CD4-positive, alpha-beta T cell treated with Interleukin-12 subunit alpha and Interleukin-12 subunit beta, for 1 hour (primary cell): ENCODE data around the gene RNF149.
"Not testable (repeated sequence)": the region's sequence is repeated elsewhere in the genome, so short reads cannot be mapped to it uniquely, and the experiment has no call there.

Experiments used
- DNase-seq: peaks from one replicate; pipeline ENCODE4 v3.0.0-alpha.2; 2020

Gene RNF149

GRCh38 chr2:101308432-101309210, at the start of gene RNF149:
TSS of gene RNF149 (minus strand) at chr2:101308701. CDS start at chr2:101308588, 113 bp downstream.
- peak; percentile 94 for DNase-seq

- DNase-seq = no peak
These were observed 48.9 kb upstream of the RNF149 start for GRCh38 chr2:101357376-101357775.

- DNase-seq = no peak
These were observed 48.0 kb upstream of the RNF149 start for GRCh38 chr2:101356521-101356920.

GRCh38 chr2:101356055-101356454, 47.6 kb upstream of the RNF149 start:
- DNase-seq = no peak

- DNase-seq = no peak
These were observed 47.0 kb upstream of the RNF149 start for GRCh38 chr2:101355401-101356054.

- DNase-seq = no peak
These were observed 46.2 kb upstream of the RNF149 start for GRCh38 chr2:101354420-101355311.

- not testable (repeated sequence) for DNase-seq
These were observed 44.1 kb upstream of the RNF149 start for GRCh38 chr2:101352631-101353030.

GRCh38 chr2:101351207-101351606, 42.7 kb upstream of the RNF149 start:
- no peak for DNase-seq

GRCh38 chr2:101349893-101350662, 41.6 kb upstream of the RNF149 start:
- peak; percentile 33 for DNase-seq

- DNase-seq = no peak
These were observed 40.4 kb upstream of the RNF149 start for GRCh38 chr2:101348883-101349282.

- no peak for DNase-seq
These were observed 38.4 kb upstream of the RNF149 start for GRCh38 chr2:101346909-101347308.

GRCh38 chr2:101344137-101344536, 35.6 kb upstream of the RNF149 start:
- DNase-seq = no peak

- no peak for DNase-seq
These were observed 34.1 kb upstream of the RNF149 start for GRCh38 chr2:101342625-101343008.

- peak; percentile 73 for DNase-seq
These were observed 33.6 kb upstream of the RNF149 start for GRCh38 chr2:101341901-101342624.

GRCh38 chr2:101341421-101341820, 32.9 kb upstream of the RNF149 start:
- peak; percentile 48 for DNase-seq

- no peak for DNase-seq
These were observed 31.6 kb upstream of the RNF149 start for GRCh38 chr2:101340141-101340551.

- DNase-seq = no peak
These were observed 30.9 kb upstream of the RNF149 start for GRCh38 chr2:101339266-101339880.

GRCh38 chr2:101337877-101338276, 29.4 kb upstream of the RNF149 start:
- no peak for DNase-seq

- no peak for DNase-seq
These were observed 24.6 kb upstream of the RNF149 start for GRCh38 chr2:101332885-101333766.

GRCh38 chr2:101331202-101331601, 22.7 kb upstream of the RNF149 start:
- DNase-seq = no peak
